Gastroesophageal sphincter (tissue), 4 donors: Measurements from ENCODE around the gene SHOC2. TPM values are rescaled to one million over a fixed set of nuclear protein-coding genes. Genes with fewer than 3 reads are reported as not detected.

Experiments
- ATAC-seq: fragments of 150-250 bp; one replicate; pipeline ENCODE4 v1.9.1; 2016; ENCODE audit warnings: mild to moderate bottlenecking, moderate library complexity
- H3K27ac ChIP-seq, 4 donors: fragments of 200-600 bp; sonication (generic) in 3 of 4; 1 replicate in 3 of 4; 2 replicates in 1 of 4; pipeline ENCODE4 v1.5.1; 2016 to 2019
- H3K27me3 ChIP-seq: fragments of 200-600 bp; sonication (generic); one replicate; pipeline ENCODE4 v1.5.1; 2019
- H3K36me3 ChIP-seq, 2 donors: fragments of 200-600 bp; sonication (generic); one replicate each; pipeline ENCODE4 v1.5.1; 2019; ENCODE audit warnings: control low read depth in 1 of 2
- H3K4me1 ChIP-seq, 3 donors: fragments of 200-600 bp; sonication (generic); 1 replicate in 2 of 3; 2 replicates in 1 of 3; pipeline ENCODE4 v1.5.1; 2016 to 2019; ENCODE audit warnings: control low read depth in 2 of 3
- H3K4me3 ChIP-seq, 2 donors: fragments of 200-600 bp; sonication (generic); one replicate each; pipeline ENCODE4 v1.5.1; 2019; ENCODE audit warnings: mild to moderate bottlenecking in 1 of 2, moderate library complexity in 1 of 2
- H3K9me3 ChIP-seq, 3 donors: fragments of 200-600 bp; sonication (generic); one replicate each; pipeline ENCODE4 v1.5.1; 2017 to 2019; ENCODE audit warnings: control low read depth in 2 of 3
- CTCF ChIP-seq, 4 experiments: fragments of 200-600 bp in 2 of 4; fragments of 450-650 bp in 2 of 4; sonication (generic) in 1 of 4; IDR thresholded peaks; one replicate each; pipeline ENCODE4 v1.5.1; 2017 to 2019; ENCODE audit warnings: antibody characterized with exemption in 4 of 4, mild to moderate bottlenecking in 2 of 4, moderate library complexity in 2 of 4
- EP300 ChIP-seq: sonication (generic); formaldehyde crosslinking; IDR thresholded peaks from one replicate; pipeline ENCODE4 v1.6.1; 2017; ENCODE audit warnings: antibody characterized with exemption, mild to moderate bottlenecking
- POLR2A ChIP-seq, 2 donors: fragments of 450-650 bp; IDR thresholded peaks; one replicate each; pipeline ENCODE4 v1.6.1; 2017; ENCODE audit warnings: antibody characterized with exemption in 2 of 2, mild to moderate bottlenecking in 2 of 2, moderate library complexity in 1 of 2
- POLR2AphosphoS5 ChIP-seq: sonication (generic); formaldehyde crosslinking; IDR thresholded peaks from one replicate; pipeline ENCODE4 v1.6.1; 2017; ENCODE audit warnings: antibody characterized with exemption
- WGBS, 2 donors: methylation state at CpG; one replicate each; pipeline ENCODE4 v1.1.5; 2018; ENCODE audit warnings: low coverage in 1 of 2; 5-methylcytosine and 5-hydroxymethylcytosine counted together
- small RNA-seq, 4 donors: library from RNA; depleted of rRNA; stranded (forward); fragments of <200 nt; gene quantifications; one replicate each; pipeline ENCODE3, GENCODE V24; 2016
- total RNA-seq, 4 donors: library from RNA; depleted of rRNA; stranded (reverse); fragments of >200 nt; gene quantifications; one replicate each; pipeline ENCODE4 v1.1.0, GENCODE V29; 2016

SHOC2 gene
- total RNA-seq, 4 donors from 2014 or later: 50.5 to 66.0 (median 58.4) TPM

- Histone ChIP-seq H3K27me3 (no peaks in the 10 kb centered on the region), H3K4me3 (no peak overlapping the region), H3K9me3 (peaks cover 0 to 45% (median 0%) of the 10 kb centered on the region in 3 donors), H3K4me1 (no peaks in the 10 kb centered on the region), H3K36me3 (no peaks in the 10 kb centered on the region), H3K27ac (no peak overlapping the region)
- TF ChIP-seq CTCF (IDR thresholded peaks at IDR 0.05) (no peak), EP300 (no peak), POLR2A (IDR thresholded peaks at IDR 0.05) (no peak), POLR2AphosphoS5 (no peak)
- no peak for ATAC-seq
These were observed 118.5 kb downstream of the SHOC2 start for GRCh38 chr10:111037858-111038257.

GRCh38 chr10:111039522-111039921 lies 120.1 kb downstream of the SHOC2 start:
- WGBS, 2 donors: 81 to 90% methylated on average over 2 of the region's 2 CpGs
- H3K27ac ChIP-seq: no peak overlapping the region
- no peak overlapping the region for H3K4me3 ChIP-seq
- H3K36me3 ChIP-seq: no peaks in the 10 kb centered on the region
- no peaks in the 10 kb centered on the region for H3K4me1 ChIP-seq
- H3K27me3 ChIP-seq: no peaks in the 10 kb centered on the region
- TF ChIP-seq EP300: no peak
- TF ChIP-seq POLR2AphosphoS5: no peak
- no peak for TF ChIP-seq POLR2A (IDR thresholded peaks at IDR 0.05)
- TF ChIP-seq CTCF (IDR thresholded peaks at IDR 0.05): no peak
- peaks cover 0 to 46% (median 0%) of the 10 kb centered on the region in 3 donors for H3K9me3 ChIP-seq
- no peak for ATAC-seq

GRCh38 chr10:111057006-111057405 lies 137.6 kb downstream of the SHOC2 start:
- TF ChIP-seq CTCF (IDR thresholded peaks at IDR 0.05) (no peak), POLR2AphosphoS5 (no peak), POLR2A (IDR thresholded peaks at IDR 0.05) (no peak), EP300 (no peak)
- 54 to 80% methylated on average over 1 of the region's 1 CpG for WGBS, 2 donors
- peaks cover 0 to 32% (median 0%) of the 10 kb centered on the region in 3 donors for H3K9me3 ChIP-seq

More at GRCh38 chr10:111057006-111057405, 137.6 kb downstream of the SHOC2 start:
- no peaks in the 10 kb centered on the region for H3K36me3 ChIP-seq
- peaks cover 24% of the 10 kb centered on the region for H3K27me3 ChIP-seq
- H3K4me3 ChIP-seq: no peak overlapping the region
- no peak overlapping the region for H3K27ac ChIP-seq
- no peaks in the 10 kb centered on the region for H3K4me1 ChIP-seq
- no peak for ATAC-seq

Small RNA genes lying within 50 kb of the gene (small RNA-seq; reads per million reads assigned to genes)
- gene MIR548E: 0.49 to 1.4 (median 1.2) reads per million in 4 donors

Other genes with a start within 250 kb of the SHOC2 start
- 10 to 100 TPM; 69.1 to 74.6 (median 72.2) TPM for gene PDCD4, start 47.7 kb upstream of the SHOC2 start, total RNA-seq
- 10 to 100 TPM; 27.1 to 40.2 (median 28.7) TPM for gene BBIP1, start 424 bp upstream of the SHOC2 start, total RNA-seq
- gene ADRA2A, start 157.4 kb downstream of the SHOC2 start, total RNA-seq: 1 to 10 TPM in 3 of 4 donors, under 1 TPM in 1; 0.62 to 2.7 (median 1.6) TPM